GM13976 (cell line): ENCODE data around the gene SLC37A1.
A peak's percentile ranks its signal among the peaks of the same experiment; 100 is the strongest.
"Not testable (repeated sequence)": the region's sequence is repeated elsewhere in the genome, so short reads cannot be mapped to it uniquely, and the experiment has no call there.

Source experiments
- DNase-seq: peaks from one replicate; pipeline ENCODE4 v3.0.0; 2012; ENCODE audit warnings: low spot score
- in situ Hi-C: fragments of 300-500 bp; cut with MboI; formaldehyde crosslinking; loops from one replicate; pipeline ENCODE4 v1.12.0; 2022; ENCODE audit warnings: low sequenced_read_pairs, mixed read lengths, inconsistent platforms; ENCODE audit not compliant: unreplicated experiment
- TF ChIP-seq, protein P1 (sequence below): IDR thresholded peaks from 2 replicates; pipeline ENCODE4 v1.5.1; 2012; ENCODE audit warnings: borderline replicate concordance, mild to moderate bottlenecking; ENCODE audit not compliant: insufficient read depth; ENCODE audit errors: extremely low read depth, missing control alignments, control extremely low read depth

Gene SLC37A1

DNA sequence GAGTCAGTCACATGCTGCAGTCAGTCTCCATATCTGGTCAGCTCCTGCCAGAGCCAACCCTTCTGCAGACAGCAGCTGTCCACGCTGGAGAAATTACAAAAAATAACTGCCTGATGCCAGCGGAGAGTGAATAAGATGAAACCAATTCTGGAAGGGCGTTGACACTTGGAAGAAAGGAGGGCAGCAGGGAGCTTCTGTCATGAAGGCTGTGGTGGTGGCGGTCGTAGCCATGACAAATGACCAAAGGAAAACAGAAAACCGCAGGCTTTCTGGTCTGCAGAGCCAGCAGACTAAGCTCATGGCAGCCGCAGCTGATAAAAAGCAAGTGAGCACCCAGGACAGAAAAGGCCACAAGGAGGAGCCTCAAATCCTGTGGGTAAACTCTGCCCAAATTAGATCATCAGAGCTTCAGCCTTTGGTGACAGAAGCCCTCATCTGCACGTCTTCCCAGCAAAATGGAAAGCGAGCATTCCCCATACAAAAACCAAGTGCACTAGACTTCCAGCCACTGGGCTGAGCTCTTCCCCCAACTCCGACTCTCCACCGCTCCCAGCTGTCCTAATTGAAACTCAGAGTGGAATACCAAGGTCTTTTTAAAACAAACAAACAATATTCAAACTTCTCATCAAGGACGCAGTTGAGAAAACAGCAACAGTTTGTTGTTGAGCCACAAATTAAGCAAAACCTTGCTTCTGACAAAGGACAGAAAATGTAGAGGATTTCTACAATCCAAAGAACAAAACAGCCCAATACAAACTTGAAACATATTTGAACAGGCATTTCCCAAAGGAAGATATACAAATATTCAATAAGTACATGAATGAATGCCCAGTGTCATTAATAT lies 46.3 kb upstream of the SLC37A1 start:
- in situ Hi-C loops, result no loop called here
- TF ChIP-seq, protein P1, sequence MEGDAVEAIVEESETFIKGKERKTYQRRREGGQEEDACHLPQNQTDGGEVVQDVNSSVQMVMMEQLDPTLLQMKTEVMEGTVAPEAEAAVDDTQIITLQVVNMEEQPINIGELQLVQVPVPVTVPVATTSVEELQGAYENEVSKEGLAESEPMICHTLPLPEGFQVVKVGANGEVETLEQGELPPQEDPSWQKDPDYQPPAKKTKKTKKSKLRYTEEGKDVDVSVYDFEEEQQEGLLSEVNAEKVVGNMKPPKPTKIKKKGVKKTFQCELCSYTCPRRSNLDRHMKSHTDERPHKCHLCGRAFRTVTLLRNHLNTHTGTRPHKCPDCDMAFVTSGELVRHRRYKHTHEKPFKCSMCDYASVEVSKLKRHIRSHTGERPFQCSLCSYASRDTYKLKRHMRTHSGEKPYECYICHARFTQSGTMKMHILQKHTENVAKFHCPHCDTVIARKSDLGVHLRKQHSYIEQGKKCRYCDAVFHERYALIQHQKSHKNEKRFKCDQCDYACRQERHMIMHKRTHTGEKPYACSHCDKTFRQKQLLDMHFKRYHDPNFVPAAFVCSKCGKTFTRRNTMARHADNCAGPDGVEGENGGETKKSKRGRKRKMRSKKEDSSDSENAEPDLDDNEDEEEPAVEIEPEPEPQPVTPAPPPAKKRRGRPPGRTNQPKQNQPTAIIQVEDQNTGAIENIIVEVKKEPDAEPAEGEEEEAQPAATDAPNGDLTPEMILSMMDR, result peak; percentile 40

DNA sequence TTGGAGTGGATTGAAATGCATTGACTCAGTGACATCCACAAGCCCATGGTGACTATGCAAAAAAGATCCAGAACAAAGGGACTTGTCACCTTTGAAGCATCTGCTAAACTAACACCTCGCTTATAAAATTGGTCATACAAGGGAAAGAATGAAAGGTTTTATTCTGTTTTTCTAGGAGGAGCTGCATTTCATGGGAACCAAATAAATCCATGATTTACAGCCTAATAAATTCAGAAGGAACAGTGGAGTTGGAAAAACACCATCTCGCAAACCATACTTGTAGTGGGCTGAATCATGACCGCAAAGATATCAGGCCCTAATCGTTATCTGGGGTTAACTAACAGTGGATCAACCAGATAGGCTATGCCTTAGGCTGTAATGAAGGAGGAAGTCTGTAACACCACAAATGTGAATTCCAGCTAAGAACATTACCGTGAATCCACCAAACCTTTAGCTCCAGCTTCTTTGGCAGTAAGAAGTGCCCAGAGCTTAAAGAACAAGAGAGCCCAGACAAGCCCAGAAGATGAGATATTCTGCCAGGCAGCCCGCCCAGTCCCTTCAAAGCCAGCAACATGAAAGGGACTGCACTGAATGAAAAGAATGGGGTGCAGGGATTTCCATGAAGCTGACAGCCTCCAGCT lies 45.0 kb upstream of the SLC37A1 start:
- no peak for DNase-seq
- TF ChIP-seq, protein P1, result no peak
- in situ Hi-C loops, result no loop called here

More for the DNA sequence above, 46.3 kb upstream of the SLC37A1 start:
- peak; percentile 57 for DNase-seq

DNA sequence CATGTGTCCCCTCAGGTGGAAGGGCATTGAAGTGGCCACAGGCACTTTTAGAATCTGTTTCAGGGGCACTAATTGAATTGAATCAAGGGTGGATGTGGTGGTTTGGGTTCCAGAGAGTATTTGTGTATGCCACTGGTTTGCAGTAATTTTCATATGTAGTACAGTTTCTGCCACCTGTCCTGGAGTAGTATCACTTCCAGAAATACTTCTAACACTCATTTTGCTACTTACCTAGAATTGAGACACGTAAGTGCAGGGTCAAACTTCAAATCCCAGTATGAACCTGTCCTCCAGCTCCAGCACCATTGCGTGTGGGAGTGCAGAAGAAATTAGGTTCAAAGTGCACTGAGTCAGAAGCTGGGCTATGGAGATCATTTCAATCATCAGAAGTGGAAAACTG lies 44.4 kb upstream of the SLC37A1 start:
- in situ Hi-C loops, result no loop called here
- no peak for DNase-seq
- TF ChIP-seq, protein P1, result no peak

DNA sequence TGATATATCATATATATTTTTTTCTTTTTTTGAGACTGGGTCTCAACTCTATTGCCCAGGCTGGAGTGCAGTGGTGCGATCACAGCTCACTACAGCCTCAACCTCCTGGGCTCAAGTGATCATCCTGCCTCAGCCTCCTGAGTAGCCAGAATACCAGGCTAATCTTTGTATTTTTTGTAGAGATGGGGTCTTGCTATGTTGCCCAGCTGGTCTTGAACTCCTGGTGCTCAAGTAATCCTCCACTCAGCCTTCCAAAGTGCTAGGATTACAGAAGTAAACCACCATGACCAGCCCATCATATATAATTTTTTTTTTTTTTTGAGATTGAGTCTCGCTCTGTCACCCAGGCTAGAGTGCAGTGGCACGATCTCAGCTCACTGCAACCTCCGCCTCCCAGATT lies 43.9 kb upstream of the SLC37A1 start:
- in situ Hi-C loops, DNase-seq: not testable (repeated sequence)

DNA sequence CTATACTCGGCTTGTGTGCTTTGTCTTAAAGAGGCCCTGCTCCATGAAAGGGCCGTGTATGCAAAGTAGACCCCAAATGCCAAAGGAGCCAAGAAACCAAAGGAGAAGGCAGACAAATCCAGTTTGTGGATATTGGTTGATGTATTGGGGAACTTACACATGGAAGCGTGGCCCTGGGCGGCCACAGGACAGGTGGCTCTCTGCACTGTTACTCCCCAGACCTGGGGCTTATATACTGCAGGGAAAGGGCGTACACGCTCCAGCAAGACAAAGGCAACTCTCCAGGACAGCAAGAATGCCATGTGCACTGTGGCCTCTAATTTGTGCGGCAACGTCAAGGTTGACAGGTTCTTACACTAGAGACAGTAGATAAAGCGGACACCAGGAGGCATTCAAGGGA lies 42.4 kb upstream of the SLC37A1 start:
- TF ChIP-seq, protein P1, result no peak
- in situ Hi-C loops, result no loop called here
- no peak for DNase-seq

DNA sequence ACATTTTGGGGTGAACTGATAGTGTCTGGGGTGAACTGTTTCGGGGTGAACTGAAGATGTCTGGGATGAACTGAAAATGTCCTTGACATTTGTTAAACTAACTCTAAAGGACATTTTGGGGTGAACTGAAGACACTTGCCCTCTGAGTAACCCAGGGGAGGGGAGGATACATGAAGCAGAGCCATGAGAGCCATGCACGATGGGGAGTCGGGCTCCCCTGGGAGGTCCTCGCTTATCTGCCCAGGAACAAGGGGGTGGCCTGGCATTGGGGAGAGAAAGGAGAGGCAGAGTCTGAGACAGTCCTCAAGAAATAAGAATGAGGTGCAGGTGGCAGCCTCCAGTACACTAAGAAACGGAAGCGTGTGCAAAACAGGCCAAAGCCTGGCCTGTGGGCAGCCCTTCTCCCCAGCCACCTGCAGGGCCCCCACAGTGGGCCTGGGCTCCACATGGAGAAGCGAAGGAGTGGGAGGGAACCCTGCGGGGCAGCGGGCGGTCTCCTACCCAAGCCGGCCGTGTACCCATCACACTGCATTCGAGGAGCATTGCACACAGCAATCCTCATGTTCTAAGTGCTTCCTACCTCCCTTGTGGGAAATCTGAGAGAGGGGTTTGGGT lies 41.8 kb upstream of the SLC37A1 start:
- TF ChIP-seq, protein P1, result no peak
- no peak for DNase-seq
- in situ Hi-C loops, result no loop called here

DNA sequence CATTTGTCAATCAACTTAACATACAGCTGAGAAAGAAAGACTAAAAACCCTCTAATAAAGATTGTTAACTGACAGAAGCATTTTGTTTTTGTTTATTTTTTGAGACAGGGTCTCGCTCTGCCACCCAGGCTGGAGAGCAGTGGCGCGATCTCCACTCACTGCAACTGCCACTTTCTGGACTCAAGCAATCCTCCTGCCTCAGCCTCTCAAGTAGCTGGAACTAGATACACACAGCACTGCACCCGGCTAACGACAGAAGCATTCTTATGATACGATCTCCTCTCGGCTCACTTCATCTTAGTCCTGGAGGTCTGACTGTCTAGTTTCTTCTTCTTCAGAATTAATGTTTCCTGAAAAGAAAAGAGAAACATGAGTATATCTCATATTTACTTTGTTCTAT lies 41.1 kb upstream of the SLC37A1 start:
- TF ChIP-seq, protein P1, result no peak
- DNase-seq, result no peak
- in situ Hi-C loops, result no loop called here
